GM19025 (cell line): ENCODE results near the gene ADAM12.

Experiments used
- ATAC-seq: cut with Tn5 transposase; IDR thresholded peaks from one replicate; pipeline ENCODE4 v1.9.1; 2021; ENCODE audit warnings: mild to moderate bottlenecking, low read depth, moderate library complexity; ENCODE audit not compliant: unreplicated experiment

ADAM12 gene, protein sequence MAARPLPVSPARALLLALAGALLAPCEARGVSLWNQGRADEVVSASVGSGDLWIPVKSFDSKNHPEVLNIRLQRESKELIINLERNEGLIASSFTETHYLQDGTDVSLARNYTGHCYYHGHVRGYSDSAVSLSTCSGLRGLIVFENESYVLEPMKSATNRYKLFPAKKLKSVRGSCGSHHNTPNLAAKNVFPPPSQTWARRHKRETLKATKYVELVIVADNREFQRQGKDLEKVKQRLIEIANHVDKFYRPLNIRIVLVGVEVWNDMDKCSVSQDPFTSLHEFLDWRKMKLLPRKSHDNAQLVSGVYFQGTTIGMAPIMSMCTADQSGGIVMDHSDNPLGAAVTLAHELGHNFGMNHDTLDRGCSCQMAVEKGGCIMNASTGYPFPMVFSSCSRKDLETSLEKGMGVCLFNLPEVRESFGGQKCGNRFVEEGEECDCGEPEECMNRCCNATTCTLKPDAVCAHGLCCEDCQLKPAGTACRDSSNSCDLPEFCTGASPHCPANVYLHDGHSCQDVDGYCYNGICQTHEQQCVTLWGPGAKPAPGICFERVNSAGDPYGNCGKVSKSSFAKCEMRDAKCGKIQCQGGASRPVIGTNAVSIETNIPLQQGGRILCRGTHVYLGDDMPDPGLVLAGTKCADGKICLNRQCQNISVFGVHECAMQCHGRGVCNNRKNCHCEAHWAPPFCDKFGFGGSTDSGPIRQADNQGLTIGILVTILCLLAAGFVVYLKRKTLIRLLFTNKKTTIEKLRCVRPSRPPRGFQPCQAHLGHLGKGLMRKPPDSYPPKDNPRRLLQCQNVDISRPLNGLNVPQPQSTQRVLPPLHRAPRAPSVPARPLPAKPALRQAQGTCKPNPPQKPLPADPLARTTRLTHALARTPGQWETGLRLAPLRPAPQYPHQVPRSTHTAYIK

DNA sequence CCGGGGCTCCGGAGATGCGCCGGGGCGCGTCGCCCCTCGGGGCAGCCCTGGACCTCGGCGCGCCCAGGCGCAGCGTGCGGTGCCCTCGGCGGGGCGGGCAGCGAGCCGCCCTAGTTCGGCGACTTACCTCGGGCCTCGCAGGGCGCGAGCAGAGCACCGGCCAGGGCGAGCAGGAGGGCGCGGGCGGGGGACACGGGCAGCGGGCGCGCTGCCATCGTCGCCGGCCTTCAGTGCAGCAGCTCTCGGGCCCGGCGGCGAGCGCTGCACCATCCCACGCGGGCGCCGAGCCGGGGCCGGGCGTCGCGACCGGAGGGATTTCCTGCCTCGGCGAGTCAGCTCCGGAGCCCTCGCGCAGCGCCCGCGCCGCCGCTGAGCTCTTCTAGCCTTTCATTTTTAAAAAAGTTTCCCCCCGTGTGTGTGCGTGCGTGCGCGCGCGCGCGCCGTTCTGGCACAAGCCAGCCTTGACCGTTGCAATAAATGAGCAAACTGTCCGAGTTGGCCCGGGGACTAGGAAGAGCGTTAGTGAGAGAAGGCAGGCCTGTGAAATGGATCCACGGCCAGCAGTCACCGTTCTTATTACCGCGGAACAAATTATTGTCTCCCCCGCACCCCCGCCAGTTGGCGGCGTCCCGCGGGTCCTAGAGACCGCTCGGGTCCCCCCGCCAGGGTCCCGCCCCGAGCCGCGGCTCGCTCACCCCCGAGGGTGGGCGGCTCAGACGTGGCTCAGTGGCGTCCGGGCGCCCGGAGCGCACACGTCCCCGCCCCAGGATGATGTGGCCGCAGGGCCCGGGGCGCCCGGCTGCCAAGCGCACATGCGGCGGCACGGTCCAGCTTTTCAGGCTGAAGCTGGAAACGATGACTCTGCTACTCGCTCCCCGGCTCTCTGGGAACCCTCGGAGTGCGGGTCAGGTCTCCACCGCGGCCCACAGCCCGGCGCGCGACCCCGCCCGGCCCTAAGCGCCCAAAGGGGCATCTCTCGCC is at the start of gene ADAM12:
ADAM12 (minus strand) TSS at position 547 of the 981 bp plus-strand sequence; CDS start at position 215, 332 bp downstream.
- no peak for ATAC-seq

DNA sequence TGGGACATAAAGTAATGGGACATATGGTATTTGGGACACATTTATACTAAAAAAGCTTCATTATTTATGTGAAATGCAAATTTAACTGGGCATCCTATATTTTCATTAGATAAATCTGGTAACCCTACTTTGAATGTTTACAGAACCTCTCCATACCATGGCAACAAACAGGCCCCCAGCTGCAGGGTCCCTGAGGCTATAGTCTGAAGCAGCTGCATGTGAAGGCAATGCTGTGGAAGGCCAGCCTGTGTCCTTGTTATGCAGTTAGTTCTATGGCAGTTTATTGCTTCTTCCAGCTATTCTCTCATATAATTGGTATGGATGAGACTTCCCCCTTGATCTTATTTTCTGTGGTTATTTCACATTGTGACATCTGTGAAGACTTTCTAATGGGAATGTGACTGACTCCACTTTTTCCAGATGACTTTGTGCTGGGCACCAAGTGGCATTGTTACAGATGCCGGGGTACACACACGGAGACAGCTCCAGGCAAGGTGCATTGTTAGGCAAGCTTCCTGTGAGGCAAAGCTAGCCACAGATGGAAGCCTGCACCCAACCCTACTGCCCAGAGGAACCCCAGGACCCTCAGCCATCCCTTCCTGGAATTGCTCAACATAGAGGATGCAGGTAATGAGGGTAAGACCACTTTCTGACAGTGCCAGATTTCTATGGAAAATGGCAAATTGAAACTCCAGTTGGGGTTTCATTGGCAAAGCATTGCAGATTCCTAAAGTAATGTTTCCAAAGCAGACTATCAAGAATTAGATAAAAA is 49.5 kb upstream of the ADAM12 start:
- ATAC-seq = no peak

DNA sequence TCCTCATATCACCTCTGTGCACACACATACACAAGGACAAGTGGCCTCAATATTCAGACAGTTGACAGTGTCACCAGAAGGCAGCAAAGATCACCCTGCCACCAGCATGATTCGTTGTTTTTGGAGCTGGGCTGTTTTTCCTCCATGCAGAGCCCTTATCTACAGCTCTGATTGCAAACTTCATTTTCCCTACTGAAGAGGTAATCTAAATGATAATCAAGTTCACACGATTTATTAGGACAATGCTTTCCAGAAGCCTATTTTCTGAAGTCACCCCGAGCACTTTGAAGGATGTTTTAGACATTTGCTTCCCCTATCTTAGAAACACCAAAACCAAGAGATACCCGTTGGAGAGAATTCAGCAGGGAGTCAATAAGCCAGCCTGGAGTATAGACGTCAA is 46.0 kb upstream of the ADAM12 start:
- ATAC-seq = no peak

DNA sequence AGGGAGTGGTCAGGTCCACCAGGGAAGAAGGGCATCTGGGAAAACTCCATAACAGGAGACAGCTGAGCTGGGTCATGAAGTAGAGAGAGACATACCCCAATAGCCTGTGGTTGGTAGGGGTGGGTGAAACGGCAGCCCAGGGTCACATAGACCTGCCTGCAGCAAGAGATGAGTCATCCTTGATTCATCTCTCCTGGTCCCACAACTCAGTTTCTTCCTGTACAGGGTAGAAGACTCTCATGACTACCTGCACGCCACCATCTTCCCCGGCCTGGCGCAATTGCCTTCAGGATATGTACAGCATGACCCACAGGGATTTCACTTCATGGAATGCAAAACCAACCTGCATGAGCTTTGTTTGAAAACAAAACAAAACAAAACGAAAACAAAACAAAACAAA is 45.1 kb upstream of the ADAM12 start:
- ATAC-seq = no peak

DNA sequence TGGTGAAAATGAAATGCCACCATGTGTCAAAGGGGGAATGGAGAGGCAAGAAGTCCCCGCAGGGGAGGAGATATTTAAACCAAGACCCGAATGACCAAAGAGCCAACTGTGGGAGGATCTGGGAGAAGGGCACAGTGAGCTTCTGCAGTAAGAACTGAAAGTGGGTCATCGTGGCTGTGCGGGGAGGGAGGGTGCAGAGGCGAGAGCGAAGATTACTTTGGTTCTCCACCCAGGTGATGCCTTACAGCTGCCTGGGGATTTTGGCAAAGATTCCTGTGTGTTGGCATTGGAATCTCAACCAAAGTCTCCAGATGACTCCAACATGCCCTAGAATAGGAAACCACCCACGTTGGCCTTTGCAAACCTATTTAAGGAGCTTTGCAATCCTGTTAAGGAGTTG is 44.2 kb upstream of the ADAM12 start:
- no peak for ATAC-seq

DNA sequence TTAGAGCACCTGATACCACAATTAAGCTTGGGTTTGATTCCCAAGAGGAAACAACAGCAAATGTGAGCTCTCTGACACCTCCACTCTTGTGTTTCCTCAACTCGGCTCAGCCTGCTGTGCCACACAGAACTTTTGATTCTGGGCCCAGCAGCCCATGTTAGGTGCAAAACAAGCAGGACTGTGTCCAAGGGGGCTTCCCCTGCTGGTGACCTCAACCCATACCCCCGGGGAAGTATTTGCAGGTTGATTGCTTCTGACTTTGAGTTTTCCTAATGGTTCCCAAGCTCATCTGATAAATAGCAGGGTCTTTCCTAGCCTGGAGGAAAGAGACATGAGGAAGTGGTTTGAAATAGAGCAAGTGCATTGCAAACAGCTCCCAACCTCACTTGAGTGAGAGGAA is 43.5 kb upstream of the ADAM12 start:
- no peak for ATAC-seq

DNA sequence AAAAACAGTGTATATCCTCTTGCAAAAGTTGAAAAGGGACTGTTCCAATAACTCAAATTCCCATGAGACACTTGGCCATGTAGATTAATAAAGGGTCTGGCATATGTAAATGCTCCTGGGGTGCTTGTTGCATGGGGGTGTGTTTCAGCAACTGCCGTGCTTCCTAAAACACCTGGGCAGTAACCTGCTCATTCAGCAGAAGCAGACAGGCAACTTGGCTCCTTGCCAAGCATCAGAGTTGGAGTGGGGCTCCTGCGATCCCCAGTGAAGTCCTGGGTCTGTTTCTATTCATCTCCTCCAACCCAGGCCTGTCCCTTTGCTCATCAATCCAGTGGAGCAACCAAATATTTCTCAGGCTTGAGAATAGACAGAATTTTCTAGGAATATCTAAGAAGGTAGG is 42.2 kb upstream of the ADAM12 start:
- no peak for ATAC-seq

DNA sequence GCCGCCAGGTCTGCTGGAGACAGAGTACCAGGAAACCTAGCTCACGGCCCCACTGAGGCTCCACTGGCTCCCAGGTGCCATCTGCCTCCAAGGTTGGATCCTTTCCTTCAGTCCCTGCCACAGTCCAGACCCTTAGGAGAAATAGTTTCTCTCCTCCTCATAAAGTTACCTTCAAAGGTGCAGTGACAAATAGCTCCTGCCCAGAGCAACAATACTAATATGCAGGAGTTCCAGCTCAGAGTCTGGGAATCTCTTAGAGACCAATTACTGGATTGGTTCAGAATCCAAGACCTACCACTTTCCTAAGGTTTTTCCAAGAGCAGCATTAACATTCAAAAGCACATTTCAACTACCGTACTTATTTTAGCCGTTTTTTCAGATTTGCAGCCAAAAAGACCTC is 41.0 kb upstream of the ADAM12 start:
- ATAC-seq = no peak

DNA sequence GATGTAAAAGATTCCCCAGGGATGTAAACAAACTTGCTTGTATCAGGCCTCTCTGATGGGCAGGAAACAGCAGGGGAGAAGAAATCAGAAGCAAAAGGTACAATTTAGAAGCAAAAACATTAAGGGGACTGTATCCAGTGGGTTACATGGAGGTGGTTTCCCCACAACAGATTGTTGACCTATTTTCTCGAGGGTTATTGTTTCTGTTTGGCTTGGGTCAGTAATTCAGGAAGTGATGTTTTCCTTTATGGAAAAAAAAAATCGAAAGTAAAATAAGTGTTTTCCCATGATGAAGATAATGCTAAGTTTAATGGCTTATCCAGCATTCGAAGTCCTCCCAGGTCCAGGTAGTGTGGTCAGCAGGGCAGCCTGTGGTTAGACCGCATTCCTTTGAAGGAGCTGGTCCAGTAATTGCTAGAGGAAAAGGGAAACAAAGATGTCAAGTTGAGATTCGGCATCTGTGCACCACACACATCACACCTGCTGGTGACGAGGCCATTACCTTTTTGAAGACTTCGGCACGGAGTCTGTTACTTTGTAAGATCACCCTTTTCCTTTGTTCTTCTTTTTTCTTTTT is 37.3 kb upstream of the ADAM12 start:
- no peak for ATAC-seq

DNA sequence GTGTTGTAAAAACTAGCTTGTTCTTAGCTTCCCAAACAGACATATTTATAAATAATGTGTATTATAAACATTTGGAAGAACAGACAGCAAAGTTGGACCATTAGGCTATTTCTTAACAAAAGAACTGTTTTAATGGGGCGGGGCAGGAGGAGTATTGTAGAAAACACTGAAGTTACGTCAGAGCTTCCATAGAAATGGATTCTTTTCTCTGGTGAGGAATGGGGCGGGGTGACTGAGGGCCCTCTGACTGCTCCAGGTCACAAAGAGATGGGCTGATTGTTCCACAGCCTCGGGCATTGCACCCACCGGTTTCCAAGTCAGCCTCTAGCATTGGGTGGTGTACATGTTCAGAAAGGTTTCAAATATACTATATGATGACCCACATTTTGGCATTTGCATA is 36.8 kb upstream of the ADAM12 start:
- no peak for ATAC-seq

DNA sequence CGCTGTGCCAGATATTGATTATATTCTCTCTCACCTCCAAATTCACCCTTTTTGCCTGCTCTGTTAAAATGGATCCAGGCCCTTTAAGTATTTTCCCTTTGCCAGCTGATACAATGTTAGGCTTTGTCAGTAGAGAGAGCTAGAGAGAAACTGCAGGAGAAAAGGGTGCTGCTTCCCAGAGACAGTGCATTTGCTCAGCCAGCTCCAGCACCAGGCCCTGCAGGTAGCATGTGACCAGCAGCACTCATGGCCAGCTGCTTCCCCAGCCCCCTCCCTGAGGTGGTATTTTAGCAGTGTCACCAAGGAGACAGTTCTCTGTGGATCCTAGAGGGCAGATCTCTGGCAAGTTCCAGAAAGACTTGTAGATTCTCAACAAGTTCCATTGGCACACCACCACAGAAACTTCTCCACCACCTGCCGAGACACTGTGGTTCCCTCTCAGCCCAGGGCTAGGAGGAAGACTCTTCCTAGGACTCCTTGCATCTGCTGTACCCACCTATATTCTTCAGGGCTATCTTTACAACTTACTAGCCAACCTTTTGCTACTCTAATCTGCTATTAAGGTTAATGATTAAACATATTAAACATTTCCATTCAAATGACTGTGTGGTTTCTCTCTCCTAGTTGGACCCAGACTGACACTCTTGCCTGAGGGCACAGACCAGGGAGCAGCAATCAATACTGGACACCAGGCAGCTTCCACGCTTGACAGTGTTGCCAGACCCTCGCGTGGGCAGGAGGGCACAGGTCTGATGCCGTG is 35.6 kb upstream of the ADAM12 start:
- no peak for ATAC-seq

DNA sequence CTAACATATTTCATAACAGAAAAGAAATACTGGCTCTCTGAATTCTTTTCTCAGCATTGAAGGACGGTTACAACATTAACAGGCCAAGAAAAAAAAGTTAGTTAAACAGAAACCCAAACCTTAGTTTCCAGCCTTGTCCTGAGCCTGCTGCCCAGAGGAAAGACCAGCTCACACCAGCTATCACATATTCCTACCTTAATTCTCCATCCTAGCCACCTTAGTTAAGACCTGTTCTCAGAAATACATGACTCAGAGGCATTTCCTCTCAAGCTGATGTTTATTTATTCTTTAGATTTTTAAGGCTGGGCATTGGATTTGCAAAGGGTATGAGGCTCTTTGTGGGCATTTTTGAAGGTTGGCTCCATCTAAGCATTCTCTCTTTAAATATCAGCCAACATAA is 34.3 kb upstream of the ADAM12 start:
- ATAC-seq = no peak

DNA sequence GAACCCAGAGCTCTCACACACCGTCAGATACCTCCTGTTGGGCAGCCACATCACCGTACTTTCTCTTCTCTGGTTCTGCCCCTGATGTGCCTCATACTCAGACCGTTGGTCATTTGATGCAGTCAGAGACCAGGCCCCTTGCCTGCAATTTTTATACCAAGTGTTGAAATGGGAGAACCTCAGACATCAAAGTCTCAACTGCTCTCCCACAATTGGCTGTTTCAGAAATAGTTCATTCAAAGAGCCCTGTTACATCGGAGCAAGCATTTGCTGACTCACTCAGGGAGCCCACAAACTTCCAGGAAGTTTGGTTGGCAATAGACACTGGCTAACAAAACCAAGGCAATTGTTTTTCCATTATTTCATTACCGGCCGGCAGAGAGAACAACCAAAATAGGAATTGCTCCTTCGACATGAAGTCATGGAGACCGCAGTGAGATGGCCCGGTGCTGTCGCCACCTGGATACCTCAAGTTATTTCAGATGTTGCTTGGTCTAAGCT is 33.5 kb upstream of the ADAM12 start:
- ATAC-seq = no peak

DNA sequence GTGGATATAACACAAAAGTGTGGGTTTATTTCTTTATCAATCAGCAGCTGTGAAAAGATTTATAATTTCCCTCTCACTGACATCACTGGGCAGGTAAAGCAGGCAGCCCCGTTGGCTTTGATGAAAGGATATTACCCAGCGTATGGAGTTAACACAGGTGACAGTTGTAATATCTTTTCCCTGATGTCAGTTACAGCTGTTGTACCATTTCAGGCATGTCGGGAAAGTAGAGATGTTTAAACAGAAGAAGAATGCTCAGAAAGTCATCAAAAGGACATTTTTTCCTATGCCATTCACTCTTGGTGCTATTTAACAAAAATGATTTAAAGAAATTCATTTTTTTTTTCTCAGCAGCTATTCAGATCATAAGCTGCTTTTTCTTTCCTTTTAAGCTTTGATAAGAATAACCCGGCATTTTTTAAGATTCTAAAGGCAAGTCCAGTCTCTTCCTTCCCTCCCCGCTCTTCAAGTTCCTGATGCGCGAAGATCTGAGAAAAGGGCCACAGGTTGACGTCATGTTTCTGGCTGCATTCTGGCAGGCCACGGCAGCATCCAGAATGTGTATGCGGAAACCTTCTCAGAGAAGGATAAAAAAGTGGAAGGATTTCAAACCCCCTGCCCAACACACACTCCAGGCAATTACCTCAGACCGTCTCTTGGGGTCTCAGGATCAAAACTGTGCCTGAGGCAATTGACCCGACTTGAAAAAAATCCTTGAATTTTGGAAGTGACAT is 32.5 kb upstream of the ADAM12 start:
- no peak for ATAC-seq

DNA sequence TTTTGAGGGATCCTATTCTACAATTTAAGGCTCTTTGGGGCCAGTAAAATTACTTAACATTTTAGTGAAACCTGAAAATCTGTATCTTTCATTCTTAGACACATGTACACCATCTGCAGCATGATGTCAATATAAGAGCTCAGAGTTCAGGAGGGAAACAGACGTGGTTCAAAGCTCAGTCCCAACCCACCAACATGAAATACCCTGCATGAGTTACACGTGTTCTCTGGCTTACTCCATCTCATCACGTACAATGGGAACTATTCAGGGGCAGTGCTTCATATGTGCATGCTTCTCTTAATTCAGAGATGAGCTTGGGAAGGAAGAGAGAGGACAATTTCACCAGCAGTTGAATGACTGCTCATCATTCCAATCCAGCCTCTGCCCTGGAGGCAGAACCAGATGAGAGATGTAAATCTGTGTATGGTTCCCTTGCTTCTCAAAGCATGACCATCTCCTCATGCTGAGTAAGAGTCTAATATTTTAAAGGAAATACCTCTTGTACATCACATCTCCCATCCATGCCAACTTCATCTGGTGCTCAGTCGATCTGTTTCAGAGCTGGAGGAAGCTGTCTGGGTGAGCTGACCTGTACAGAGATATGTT is 29.0 kb upstream of the ADAM12 start:
- ATAC-seq = no peak

DNA sequence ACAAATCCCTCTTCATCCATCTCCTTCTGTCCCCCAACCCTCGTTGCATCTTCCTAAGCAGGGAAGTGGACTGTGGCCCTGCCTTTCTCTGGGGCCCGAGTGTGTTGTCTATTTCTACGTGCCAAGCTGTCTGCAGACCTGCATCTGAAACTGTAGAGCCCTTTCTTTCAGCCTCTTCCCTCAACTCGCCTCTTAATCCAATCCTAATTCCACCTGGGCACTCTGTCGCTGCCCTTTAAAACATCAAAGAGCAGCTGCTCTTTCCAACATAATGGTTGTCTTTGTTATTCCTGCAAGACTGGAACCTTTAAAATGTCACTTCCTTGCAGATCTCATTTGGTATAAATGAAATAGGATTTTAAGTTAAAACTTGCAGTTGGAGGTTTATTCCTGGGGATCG is 21.5 kb upstream of the ADAM12 start:
- ATAC-seq = no peak

DNA sequence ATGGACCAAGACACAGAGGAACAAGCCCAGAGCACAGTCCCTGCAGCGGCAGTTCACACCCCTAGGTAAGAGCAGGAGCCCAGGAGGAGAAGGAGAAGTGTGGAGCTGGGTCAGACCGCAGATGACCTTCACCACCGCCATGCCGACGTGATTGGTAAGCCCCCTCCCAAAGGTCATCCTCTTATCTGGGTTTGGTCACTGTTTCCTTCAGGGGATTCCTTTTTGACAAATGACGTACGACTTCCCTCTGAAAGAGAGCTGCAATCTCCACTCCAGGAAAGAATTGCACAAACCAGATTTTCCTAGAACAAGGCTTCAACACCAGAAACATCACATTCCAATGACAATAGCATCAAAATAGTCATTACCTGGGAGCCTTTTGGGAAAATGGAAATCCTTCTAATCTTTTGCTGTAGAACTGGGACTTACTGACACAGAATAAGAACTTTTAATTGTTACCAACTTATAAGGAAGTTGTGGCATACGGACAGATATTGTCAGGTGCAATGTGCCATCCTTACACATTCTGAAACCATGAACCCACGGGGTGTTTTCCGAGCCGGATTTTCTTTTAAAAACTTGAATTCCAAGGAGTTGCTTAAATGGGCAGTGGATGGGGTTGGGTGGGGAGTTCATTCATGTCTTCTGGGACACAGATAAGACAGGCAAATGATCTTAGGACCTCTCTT is 20.8 kb upstream of the ADAM12 start:
- no peak for ATAC-seq
